Central memory CD8-positive, alpha-beta T cell (primary cell): ENCODE measurements around the gene SYNGR3.
A peak's percentile ranks its signal among the peaks of the same experiment; 100 is the strongest.

Experiments used
- ATAC-seq: fragments of 150-1000 bp; cut with Tn5 transposase; replicated peaks from 2 replicates; pipeline ENCODE4 v1.10.0; 2022; ENCODE audit warnings: mild to moderate bottlenecking, moderate FRiP score, moderate number of reproducible peaks; ENCODE audit not compliant: poor library complexity, severe bottlenecking; ENCODE audit errors: extremely low read depth
- DNase-seq, 2 donors: peaks; one replicate each; pipeline ENCODE4 v3.0.0; 2021; ENCODE audit warnings: low spot score in 2 of 2
- H3K27ac Mint-ChIP-seq: one replicate; pipeline ENCODE4 v1.8.0; 2022; ENCODE audit warnings: low read depth, mild to moderate bottlenecking, moderate library complexity, mixed read lengths
- H3K27me3 Mint-ChIP-seq: one replicate; pipeline ENCODE4 v1.8.0; 2022; ENCODE audit warnings: mixed read lengths
- H3K36me3 Mint-ChIP-seq: one replicate; pipeline ENCODE4 v1.8.0; 2022; ENCODE audit warnings: mild to moderate bottlenecking, moderate library complexity, mixed read lengths; ENCODE audit not compliant: insufficient read depth
- H3K4me1 Mint-ChIP-seq: one replicate; pipeline ENCODE4 v1.8.0; 2022; ENCODE audit warnings: mixed read lengths
- H3K4me3 Mint-ChIP-seq: one replicate; pipeline ENCODE4 v1.8.0; 2022; ENCODE audit warnings: mild to moderate bottlenecking, moderate library complexity, mixed read lengths
- H3K9me3 Mint-ChIP-seq: one replicate; pipeline ENCODE4 v1.8.0; 2022; ENCODE audit warnings: mixed read lengths

The SYNGR3 gene

GRCh38 chr16:1963806-1964505 lies 25.8 kb upstream of the SYNGR3 start:
- Mint-ChIP-seq H3K4me1 (peaks cover 63% of the 10 kb centered on the region), H3K9me3 (no peaks in the 10 kb centered on the region), H3K4me3 (peak overlapping the region; percentile 94), H3K27ac (peak overlapping the region; percentile 99), H3K36me3 (peaks cover 57% of the 10 kb centered on the region), H3K27me3 (no peaks in the 10 kb centered on the region)
- ATAC-seq (peak; percentile 16), DNase-seq (peak; percentile 35 to 41)

GRCh38 chr16:1964506-1965395 lies 25.0 kb upstream of the SYNGR3 start, which contains the start of gene RPS2:
TSS of gene RPS2 (minus strand) at chr16:1964826. CDS start at chr16:1964625, 201 bp downstream.
- H3K4me3 Mint-ChIP-seq, result peak within 1 kb of the TSS; percentile 94
- peak within 1 kb of the TSS; percentile 99 for H3K27ac Mint-ChIP-seq
- ATAC-seq (peak; percentile 92), DNase-seq (peak; percentile 94 to 97)
- no peaks in the 10 kb centered on the region for H3K27me3 Mint-ChIP-seq
- H3K4me1 Mint-ChIP-seq, result peaks cover 58% of the 10 kb centered on the region
- peaks cover 53% of the 10 kb centered on the region for H3K36me3 Mint-ChIP-seq
- H3K9me3 Mint-ChIP-seq, result no peaks in the 10 kb centered on the region

- H3K9me3 Mint-ChIP-seq, result no peaks in the 10 kb centered on the region
- peaks cover 49% of the 10 kb centered on the region for H3K36me3 Mint-ChIP-seq
- H3K27me3 Mint-ChIP-seq, result no peaks in the 10 kb centered on the region
- no peak for DNase-seq
- H3K27ac Mint-ChIP-seq, result peak overlapping the region; percentile 99
- peak overlapping the region; percentile 94 for H3K4me3 Mint-ChIP-seq
- ATAC-seq, result peak; percentile 15
- peaks cover 50% of the 10 kb centered on the region for H3K4me1 Mint-ChIP-seq
These were observed 24.3 kb upstream of the SYNGR3 start for GRCh38 chr16:1965396-1966001.

GRCh38 chr16:1966460-1966859 lies 23.3 kb upstream of the SYNGR3 start, which contains the start of gene RNF151:
TSS of gene RNF151 (plus strand) at chr16:1966856. CDS start at chr16:1966882, 26 bp downstream.
- Mint-ChIP-seq H3K27ac (peak within 1 kb of the TSS; percentile 99), H3K36me3 (peaks cover 44% of the 10 kb centered on the region), H3K4me1 (peaks cover 49% of the 10 kb centered on the region)

GRCh38 chr16:1968146-1968953 lies 21.4 kb upstream of the SYNGR3 start:
- no peak for DNase-seq
- Mint-ChIP-seq H3K4me1 (peaks cover 47% of the 10 kb centered on the region), H3K9me3 (no peaks in the 10 kb centered on the region), H3K4me3 (no peak overlapping the region), H3K27me3 (no peaks in the 10 kb centered on the region), H3K27ac (no peak overlapping the region), H3K36me3 (peaks cover 35% of the 10 kb centered on the region)
- ATAC-seq, result no peak

More at GRCh38 chr16:1966460-1966859, 23.3 kb upstream of the SYNGR3 start, which contains the start of gene RNF151:
- DNase-seq (no peak), ATAC-seq (no peak)
- Mint-ChIP-seq H3K4me3 (peak within 1 kb of the TSS; percentile 94), H3K9me3 (no peaks in the 10 kb centered on the region), H3K27me3 (no peaks in the 10 kb centered on the region)

GRCh38 chr16:1971796-1972489 lies 17.8 kb upstream of the SYNGR3 start, which contains the start of gene TBL3:
TSS of gene TBL3 (plus strand) at chr16:1972053. CDS start at chr16:1972165, 112 bp downstream.
- H3K4me3 Mint-ChIP-seq, result peak within 1 kb of the TSS; percentile 99
- peak within 1 kb of the TSS; percentile 94 for H3K27ac Mint-ChIP-seq
- no peaks in the 10 kb centered on the region for H3K9me3 Mint-ChIP-seq
- H3K27me3 Mint-ChIP-seq, result no peaks in the 10 kb centered on the region
- DNase-seq (peak; percentile 94 to 97), ATAC-seq (peak; percentile 99)
- peaks cover 22% of the 10 kb centered on the region for H3K36me3 Mint-ChIP-seq
- peaks cover 22% of the 10 kb centered on the region for H3K4me1 Mint-ChIP-seq

- ATAC-seq (no peak), DNase-seq (no peak)
- Mint-ChIP-seq H3K4me3 (peak overlapping the region; percentile 99), H3K36me3 (peaks cover 22% of the 10 kb centered on the region), H3K27me3 (no peaks in the 10 kb centered on the region), H3K9me3 (no peaks in the 10 kb centered on the region), H3K4me1 (peaks cover 22% of the 10 kb centered on the region), H3K27ac (peak overlapping the region; percentile 94)
These were observed 17.3 kb upstream of the SYNGR3 start for GRCh38 chr16:1972490-1972877.

GRCh38 chr16:1973461-1974156 lies 16.2 kb upstream of the SYNGR3 start:
- H3K27ac Mint-ChIP-seq, result no peak overlapping the region
- H3K36me3 Mint-ChIP-seq, result peaks cover 28% of the 10 kb centered on the region
- no peak overlapping the region for H3K4me3 Mint-ChIP-seq
- ATAC-seq (no peak), DNase-seq (no peak)
- peaks cover 22% of the 10 kb centered on the region for H3K4me1 Mint-ChIP-seq
- no peaks in the 10 kb centered on the region for H3K27me3 Mint-ChIP-seq
- no peaks in the 10 kb centered on the region for H3K9me3 Mint-ChIP-seq

GRCh38 chr16:1974157-1975070 lies 15.4 kb upstream of the SYNGR3 start:
- Mint-ChIP-seq H3K27ac (no peak overlapping the region), H3K4me3 (peak overlapping the region; percentile 27), H3K27me3 (no peaks in the 10 kb centered on the region), H3K4me1 (peaks cover 22% of the 10 kb centered on the region), H3K36me3 (peaks cover 30% of the 10 kb centered on the region), H3K9me3 (no peaks in the 10 kb centered on the region)
- DNase-seq, result no peak
- no peak for ATAC-seq

GRCh38 chr16:1975432-1976215 lies 14.1 kb upstream of the SYNGR3 start:
- ATAC-seq (no peak), DNase-seq (no peak)
- Mint-ChIP-seq H3K36me3 (peaks cover 32% of the 10 kb centered on the region), H3K4me1 (peaks cover 22% of the 10 kb centered on the region), H3K27ac (no peak overlapping the region), H3K4me3 (no peak overlapping the region), H3K27me3 (no peaks in the 10 kb centered on the region), H3K9me3 (no peaks in the 10 kb centered on the region)
